OCI-LY7 (cell line): ENCODE measurements around the gene ZNF292.

ENCODE experiments used
- EZH2phosphoT487 ChIP-seq: fragments of 200-600 bp; sonication (generic); IDR thresholded peaks from 2 replicates; pipeline ENCODE4 v1.6.1; 2018; ENCODE audit warnings: low read depth, borderline replicate concordance, mild to moderate bottlenecking, mixed run types, antibody characterized with exemption, low read length, moderate library complexity, mixed read lengths
- TF ChIP-seq, protein P1 (sequence below): fragments of 200-600 bp; sonication (generic); conservative IDR thresholded peaks from 2 replicates; pipeline ENCODE4 v1.5.1; 2014; ENCODE audit warnings: mild to moderate bottlenecking, antibody characterized with exemption, low read length, moderate library complexity, mixed read lengths

DNA sequence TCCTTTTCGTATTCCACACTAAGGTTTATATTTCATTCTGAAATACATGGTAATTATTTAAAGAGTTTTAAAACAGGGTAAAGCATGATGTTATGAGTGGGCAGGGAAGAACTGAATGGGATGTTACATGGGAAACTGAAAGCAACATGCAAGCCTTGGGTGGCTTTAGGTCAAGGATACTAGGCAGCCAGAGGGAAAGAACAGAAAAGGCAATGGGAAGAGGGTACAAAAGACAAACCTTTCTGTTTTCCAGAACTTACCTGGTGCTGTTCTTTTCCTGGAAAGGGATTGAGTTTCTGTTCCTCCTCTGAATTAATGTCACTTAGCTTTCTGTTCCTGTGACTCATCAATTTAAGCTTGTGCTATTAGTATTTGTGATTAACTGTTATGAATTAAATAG, 95.9 kb downstream of the ZNF292 start:
- TF ChIP-seq, protein P1, sequence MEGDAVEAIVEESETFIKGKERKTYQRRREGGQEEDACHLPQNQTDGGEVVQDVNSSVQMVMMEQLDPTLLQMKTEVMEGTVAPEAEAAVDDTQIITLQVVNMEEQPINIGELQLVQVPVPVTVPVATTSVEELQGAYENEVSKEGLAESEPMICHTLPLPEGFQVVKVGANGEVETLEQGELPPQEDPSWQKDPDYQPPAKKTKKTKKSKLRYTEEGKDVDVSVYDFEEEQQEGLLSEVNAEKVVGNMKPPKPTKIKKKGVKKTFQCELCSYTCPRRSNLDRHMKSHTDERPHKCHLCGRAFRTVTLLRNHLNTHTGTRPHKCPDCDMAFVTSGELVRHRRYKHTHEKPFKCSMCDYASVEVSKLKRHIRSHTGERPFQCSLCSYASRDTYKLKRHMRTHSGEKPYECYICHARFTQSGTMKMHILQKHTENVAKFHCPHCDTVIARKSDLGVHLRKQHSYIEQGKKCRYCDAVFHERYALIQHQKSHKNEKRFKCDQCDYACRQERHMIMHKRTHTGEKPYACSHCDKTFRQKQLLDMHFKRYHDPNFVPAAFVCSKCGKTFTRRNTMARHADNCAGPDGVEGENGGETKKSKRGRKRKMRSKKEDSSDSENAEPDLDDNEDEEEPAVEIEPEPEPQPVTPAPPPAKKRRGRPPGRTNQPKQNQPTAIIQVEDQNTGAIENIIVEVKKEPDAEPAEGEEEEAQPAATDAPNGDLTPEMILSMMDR: no peak
- TF ChIP-seq EZH2phosphoT487: no peak
